ENCODE measurements around the gene UBA52. TPM values are rescaled to one million over a fixed set of nuclear protein-coding genes. Genes with fewer than 3 reads are reported as not detected.

Gene UBA52
- total RNA-seq, 1 experiment from 2014 or later = 1,330 TPM

DNA sequence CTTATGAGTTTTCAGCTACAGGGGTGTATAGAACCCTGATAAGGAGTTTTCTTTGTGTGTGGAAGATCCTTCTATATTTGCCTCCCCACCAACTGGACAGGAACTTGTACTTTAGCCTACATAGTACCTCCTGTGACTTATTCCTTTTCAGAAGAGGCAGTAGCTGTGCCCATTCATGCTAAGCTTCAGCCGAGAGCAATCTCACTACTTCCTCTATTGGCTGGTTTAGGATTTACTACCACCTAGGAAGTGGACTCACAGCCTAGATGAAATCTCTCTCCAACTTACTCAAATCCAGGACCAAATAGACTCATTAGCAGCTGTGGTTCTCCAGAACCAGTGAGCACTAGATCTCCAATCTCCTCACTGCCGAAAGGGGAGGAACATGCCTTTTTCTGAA lies 14.6 kb downstream of the UBA52 start:
- no peaks in the 10 kb centered on the region for H3K27me3 Mint-ChIP-seq (ENCODE audit: insufficient read depth, unreplicated experiment)
- H3K4me3 Mint-ChIP-seq (ENCODE audit: unreplicated experiment) = no peak overlapping the region
- H3K27ac Mint-ChIP-seq (ENCODE audit: low read depth, unreplicated experiment) = no peak overlapping the region
- TF ChIP-seq, protein P1, sequence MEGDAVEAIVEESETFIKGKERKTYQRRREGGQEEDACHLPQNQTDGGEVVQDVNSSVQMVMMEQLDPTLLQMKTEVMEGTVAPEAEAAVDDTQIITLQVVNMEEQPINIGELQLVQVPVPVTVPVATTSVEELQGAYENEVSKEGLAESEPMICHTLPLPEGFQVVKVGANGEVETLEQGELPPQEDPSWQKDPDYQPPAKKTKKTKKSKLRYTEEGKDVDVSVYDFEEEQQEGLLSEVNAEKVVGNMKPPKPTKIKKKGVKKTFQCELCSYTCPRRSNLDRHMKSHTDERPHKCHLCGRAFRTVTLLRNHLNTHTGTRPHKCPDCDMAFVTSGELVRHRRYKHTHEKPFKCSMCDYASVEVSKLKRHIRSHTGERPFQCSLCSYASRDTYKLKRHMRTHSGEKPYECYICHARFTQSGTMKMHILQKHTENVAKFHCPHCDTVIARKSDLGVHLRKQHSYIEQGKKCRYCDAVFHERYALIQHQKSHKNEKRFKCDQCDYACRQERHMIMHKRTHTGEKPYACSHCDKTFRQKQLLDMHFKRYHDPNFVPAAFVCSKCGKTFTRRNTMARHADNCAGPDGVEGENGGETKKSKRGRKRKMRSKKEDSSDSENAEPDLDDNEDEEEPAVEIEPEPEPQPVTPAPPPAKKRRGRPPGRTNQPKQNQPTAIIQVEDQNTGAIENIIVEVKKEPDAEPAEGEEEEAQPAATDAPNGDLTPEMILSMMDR (IDR thresholded peaks at IDR 0.05; ENCODE audit: unreplicated experiment) = no peak
- H3K4me1 Mint-ChIP-seq (ENCODE audit: insufficient read depth, unreplicated experiment) = peaks cover 11% of the 10 kb centered on the region
- BruUV-seq (replicated peaks) = no TSS peak
- ChIA-PET CTCF (interaction anchor here (0.6 to 3.5 kb wide), 8 partner anchors 10 to 330 kb away, joined by 3 to 12 read pairs (median 4); partner anchors contain the start of gene ELL), POLR2A (interaction anchor here (0.6 to 1.8 kb wide), 3 partner anchors 14 to 99 kb away, joined by 3 to 8 read pairs (median 3); partner anchors contain the start of gene UBA52)
- DNase-seq (ENCODE audit: unreplicated experiment) = no peak
- H3K9me3 Mint-ChIP-seq (ENCODE audit: unreplicated experiment) = no peaks in the 10 kb centered on the region
- peaks cover 15% of the 10 kb centered on the region for H3K36me3 Mint-ChIP-seq (ENCODE audit: insufficient read depth, unreplicated experiment)
- intact Hi-C loops (cut with micrococcal nuclease) = loop anchor here (5.0 kb wide), 2 partner anchors 91 to 124 kb away; no protein-coding TSS in a partner anchor

DNA sequence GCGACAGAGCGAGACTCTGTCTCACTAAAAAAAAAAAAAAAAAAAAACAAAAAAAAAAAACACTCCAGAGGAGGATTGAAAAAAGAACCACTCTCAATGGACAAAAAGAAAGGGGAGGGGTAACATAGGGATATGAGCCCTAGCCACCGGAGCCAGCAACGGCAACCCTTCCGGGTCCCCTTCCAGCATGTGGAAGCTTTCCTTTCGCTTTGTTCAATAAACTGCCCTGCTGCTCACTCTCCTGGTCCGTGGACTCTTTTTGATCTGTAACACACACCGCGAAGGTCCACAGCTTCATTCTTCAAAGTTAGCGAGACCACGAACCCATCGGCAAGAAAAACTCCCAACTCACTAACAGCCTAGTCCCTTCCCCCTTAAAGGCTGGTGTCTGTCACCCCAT lies 15.9 kb downstream of the UBA52 start:
- intact Hi-C loops (cut with micrococcal nuclease) = loop anchor here (5.0 kb wide), 2 partner anchors 90 to 125 kb away; no protein-coding TSS in a partner anchor
- Mint-ChIP-seq H3K36me3 (ENCODE audit: insufficient read depth, unreplicated experiment) (peaks cover 19% of the 10 kb centered on the region), H3K27me3 (ENCODE audit: insufficient read depth, unreplicated experiment) (no peaks in the 10 kb centered on the region), H3K4me3 (ENCODE audit: unreplicated experiment) (no peak overlapping the region), H3K27ac (ENCODE audit: low read depth, unreplicated experiment) (no peak overlapping the region), H3K4me1 (ENCODE audit: insufficient read depth, unreplicated experiment) (peaks cover 11% of the 10 kb centered on the region), H3K9me3 (ENCODE audit: unreplicated experiment) (no peaks in the 10 kb centered on the region)
- BruUV-seq (replicated peaks) = no TSS peak
- ChIA-PET CTCF (interaction anchor here (0.6 to 3.5 kb wide), 19 partner anchors 11 to 333 kb away, joined by 3 to 27 read pairs (median 4); partner anchors contain the start of genes ELL and UBA52), POLR2A (interaction anchor here (1.2 to 3.6 kb wide), 6 partner anchors 9 to 91 kb away, joined by 3 to 87 read pairs (median 17); partner anchors contain the start of genes ELL, KXD1 and UBA52)
- TF ChIP-seq, protein P1 (IDR thresholded peaks at IDR 0.05; ENCODE audit: unreplicated experiment) = no peak
- DNase-seq (ENCODE audit: unreplicated experiment) = no peak

DNA sequence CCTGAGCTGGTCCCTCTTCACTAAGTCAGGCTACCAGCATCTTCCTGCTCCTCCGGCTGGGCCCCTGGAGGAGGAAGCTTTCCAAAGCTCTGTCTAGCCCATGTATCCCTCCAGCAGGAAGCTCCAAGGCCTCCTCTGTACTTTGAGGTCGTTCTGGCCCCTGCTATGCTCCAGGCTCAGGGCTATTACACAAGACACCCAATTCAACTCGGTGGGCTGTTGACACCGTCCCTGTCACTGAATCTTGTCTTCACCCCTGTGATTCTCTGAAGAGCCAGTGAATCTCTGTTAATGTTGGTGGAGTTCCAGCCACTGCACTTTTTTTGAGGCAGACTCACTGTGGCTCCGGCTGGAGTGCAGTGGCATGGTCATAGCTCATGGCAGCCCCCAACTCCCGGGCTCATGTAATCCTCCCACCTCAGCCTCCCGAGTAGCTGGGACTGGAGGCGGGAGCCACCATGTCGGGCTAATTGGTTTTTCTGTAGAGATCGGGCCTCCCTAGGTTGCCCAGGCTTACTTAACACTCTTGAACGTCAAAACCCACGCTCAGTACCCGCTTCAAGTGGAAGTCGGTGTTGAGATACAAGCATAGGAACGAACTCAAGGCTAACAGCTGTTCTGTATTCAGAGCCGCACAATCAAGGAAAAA lies 16.4 kb downstream of the UBA52 start:
- Mint-ChIP-seq H3K36me3 (ENCODE audit: insufficient read depth, unreplicated experiment) (peaks cover 19% of the 10 kb centered on the region), H3K4me1 (ENCODE audit: insufficient read depth, unreplicated experiment) (peaks cover 11% of the 10 kb centered on the region), H3K27me3 (ENCODE audit: insufficient read depth, unreplicated experiment) (no peaks in the 10 kb centered on the region), H3K9me3 (ENCODE audit: unreplicated experiment) (no peaks in the 10 kb centered on the region), H3K4me3 (ENCODE audit: unreplicated experiment) (peak overlapping the region; percentile 88), H3K27ac (ENCODE audit: low read depth, unreplicated experiment) (peak overlapping the region; percentile 46)
- BruUV-seq (replicated peaks) = no TSS peak
- TF ChIP-seq, protein P1 (IDR thresholded peaks at IDR 0.05; ENCODE audit: unreplicated experiment) = no peak
- POLR2A ChIA-PET = interaction anchor here (1.1 to 3.6 kb wide), 9 partner anchors 10 to 259 kb away, joined by 3 to 87 read pairs (median 7); partner anchors contain the start of genes ELL, KXD1, UBA52 and UPF1
- CTCF ChIA-PET = interaction anchor here (0.6 to 3.5 kb wide), 26 partner anchors 11 to 333 kb away, joined by 3 to 27 read pairs (median 4); partner anchors contain the start of genes ELL, UBA52 and UPF1
- intact Hi-C loops (cut with micrococcal nuclease) = loop anchor here (1.0 to 5.0 kb wide), 3 partner anchors 66 to 126 kb away; partner anchors contain the start of gene ELL
- DNase-seq (ENCODE audit: unreplicated experiment) = no peak
